Glomerular visceral epithelial cell (primary cell): ENCODE results near the gene PPID.
"Not testable (repeated sequence)": the region's sequence is repeated elsewhere in the genome, so short reads cannot be mapped to it uniquely, and the experiment has no call there.

ENCODE experiments used
- DNase-seq: peaks from one replicate; pipeline ENCODE4 v3.0.0-alpha.2; 2016; ENCODE audit errors: extremely low spot score

The PPID gene

DNA sequence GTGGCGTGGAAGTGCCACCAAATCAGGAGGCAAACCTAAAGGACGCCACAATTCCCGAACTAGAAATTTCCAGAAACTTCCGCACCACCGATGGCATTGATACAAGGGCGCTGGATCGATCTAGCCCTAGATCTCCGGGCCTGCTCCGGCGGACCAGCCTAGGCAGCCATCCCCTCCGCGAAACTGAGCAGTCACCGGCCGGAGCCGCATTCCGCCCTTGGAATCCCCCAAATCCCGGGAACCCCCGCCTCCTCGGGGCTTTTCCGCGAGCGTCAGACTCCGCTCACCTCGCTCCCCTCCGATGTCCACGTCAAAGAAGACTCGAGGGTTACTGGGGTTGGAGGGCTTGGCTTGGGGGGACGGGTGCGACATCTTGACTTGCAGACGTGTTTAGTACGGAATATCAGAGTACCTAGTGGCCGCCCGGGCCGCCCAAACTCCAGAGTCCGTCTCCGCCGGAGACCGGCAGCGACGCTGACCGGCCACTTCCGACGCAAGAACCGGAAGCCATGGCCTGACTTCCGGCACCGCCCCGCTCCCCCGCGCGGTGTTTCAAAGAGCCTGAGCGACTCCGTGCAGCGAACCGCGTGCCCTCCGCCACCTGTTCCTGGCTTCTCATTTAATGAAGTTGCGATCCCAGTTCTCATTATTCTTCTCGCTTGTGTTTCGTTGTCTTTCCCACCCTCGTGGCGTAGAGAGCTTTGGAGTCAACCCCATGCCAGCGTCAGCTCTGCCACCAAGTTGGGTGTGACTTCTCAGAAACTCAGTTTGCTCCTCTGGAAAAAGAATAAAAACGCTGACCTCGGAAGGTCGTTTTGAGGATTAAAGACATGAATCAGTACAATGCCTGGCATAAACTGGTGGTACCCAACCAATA is at the start of gene PPID:
Gene PPID (minus strand): TSS at position 480 of the 877 bp plus-strand sequence. CDS start 108 bp downstream, at position 372.
- peak; percentile 83 for DNase-seq

DNA sequence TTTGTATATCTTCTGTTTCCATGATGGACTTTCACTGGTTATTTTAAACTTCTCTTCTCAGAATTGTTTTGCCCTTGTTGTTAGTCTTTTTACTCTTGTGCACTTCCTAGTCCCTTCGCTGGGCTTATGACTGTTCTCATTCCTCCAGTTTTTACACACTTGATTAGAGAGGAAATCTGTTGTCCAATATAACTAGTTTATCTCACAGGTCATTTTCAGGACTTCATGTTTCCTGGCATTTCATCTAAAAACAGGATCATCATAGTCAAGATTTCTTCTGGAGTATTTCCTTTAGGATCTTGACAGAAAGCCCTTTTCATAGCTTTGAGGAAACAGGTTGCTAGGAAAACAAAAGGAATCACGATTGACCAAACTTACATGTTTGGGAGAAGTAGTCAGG is 48.6 kb upstream of the PPID start:
- no peak for DNase-seq

GRCh38 chr4:158770671-158771070 is 47.5 kb upstream of the PPID start:
- DNase-seq: no peak

GRCh38 chr4:158769175-158769921 is 46.2 kb upstream of the PPID start:
- peak; percentile 23 for DNase-seq

- DNase-seq: peak; percentile 82
Observed at GRCh38 chr4:158768555-158769174, 45.5 kb upstream of the PPID start, which contains the start of gene FNIP2. Gene FNIP2, plus strand, starts transcription at chr4:158769026. Its CDS starts 187 bp downstream, at chr4:158769213.

GRCh38 chr4:158767451-158767850 is 44.3 kb upstream of the PPID start:
- no peak for DNase-seq

DNA sequence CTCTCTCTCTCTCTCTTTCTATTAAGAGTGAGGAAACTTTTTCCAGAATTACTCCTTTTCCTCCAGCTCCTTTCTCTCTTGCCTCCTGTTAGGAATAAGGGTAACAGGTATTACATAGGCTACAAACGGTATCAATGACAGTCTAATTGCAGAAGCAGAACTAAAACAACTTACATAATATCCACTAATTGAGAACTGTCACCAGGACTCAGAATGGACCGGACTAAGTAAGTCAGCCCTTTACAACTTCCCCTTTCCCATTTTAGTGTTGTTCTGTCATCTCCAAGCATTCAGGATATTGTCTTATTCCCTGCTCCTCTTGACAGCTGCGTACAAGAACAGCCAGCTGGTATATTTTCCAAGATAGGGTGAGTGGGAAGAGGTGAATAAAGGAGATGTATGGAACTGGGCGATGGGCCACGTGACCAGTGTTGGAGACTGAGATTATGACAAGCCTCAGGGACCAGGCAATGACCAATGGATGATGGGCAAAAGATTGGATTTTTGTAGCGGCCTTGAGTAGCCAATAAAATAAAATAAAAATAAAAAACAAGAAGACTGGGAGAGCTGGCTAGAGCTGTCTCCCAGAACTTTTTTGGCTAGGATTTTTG is 43.3 kb upstream of the PPID start:
- DNase-seq: no peak

DNA sequence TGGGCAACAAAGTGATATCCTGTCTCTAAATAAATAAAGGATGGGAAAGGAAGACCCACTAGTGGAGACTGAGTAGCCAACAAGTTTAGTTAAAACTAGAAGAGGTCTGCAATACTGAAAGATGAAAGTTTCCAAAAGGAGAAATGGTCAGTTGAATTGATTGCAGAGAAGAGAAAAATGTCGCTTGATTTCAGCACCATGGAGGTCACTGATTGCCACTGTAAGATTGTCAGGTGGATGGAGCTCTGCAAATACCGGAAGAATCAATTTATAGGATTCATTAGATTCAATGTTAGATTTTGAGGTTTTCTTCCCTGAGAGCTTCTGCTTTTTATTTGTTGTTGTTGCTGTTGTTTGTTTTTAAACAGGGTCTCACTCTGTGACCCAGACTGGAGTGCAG is 40.3 kb upstream of the PPID start:
- no peak for DNase-seq

- no peak for DNase-seq
Observed at GRCh38 chr4:158762553-158762952, 39.4 kb upstream of the PPID start.

GRCh38 chr4:158760866-158761265 is 37.7 kb upstream of the PPID start:
- DNase-seq: no peak

DNA sequence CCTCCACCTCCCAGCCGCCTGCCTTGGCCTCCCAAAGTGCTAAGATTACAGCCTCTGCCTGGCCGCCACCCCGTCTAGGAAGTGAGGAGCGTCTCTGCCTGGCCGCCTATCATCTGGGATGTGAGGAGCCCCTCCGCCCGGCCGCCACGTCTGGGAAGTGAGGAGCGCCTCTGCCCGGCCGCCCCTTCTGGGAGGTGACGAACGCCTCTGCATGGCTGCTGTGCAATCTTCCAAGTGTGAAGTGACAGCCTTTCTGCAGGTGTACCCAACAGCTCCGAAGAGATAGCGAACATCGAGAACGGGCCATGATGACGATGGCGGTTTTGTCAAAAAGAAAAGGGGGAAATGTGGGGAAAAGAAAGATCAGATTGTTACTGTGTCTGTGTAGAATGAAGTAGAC is 36.3 kb upstream of the PPID start:
- DNase-seq: not testable (repeated sequence)

- no peak for DNase-seq
Observed at GRCh38 chr4:158758703-158759102, 35.5 kb upstream of the PPID start.

DNA sequence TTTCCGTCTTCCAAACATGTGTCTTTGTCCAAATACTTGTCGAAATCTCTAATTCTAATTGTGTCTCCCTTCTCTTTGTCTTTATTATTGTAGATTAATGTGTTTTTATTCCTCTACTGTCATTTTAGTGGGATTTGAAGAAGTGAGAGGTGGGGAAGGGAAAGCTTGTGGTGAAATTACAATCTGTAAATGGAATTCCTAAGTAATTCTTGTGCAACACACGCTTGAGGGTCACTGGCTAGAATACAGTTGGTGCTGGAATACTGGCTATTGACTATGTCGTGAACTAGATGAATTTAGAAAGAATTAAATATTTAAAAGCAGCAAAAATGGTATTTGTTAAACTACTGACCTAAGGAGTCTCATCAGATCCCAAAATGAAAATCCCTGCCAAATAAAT is 34.9 kb upstream of the PPID start:
- DNase-seq: no peak

DNA sequence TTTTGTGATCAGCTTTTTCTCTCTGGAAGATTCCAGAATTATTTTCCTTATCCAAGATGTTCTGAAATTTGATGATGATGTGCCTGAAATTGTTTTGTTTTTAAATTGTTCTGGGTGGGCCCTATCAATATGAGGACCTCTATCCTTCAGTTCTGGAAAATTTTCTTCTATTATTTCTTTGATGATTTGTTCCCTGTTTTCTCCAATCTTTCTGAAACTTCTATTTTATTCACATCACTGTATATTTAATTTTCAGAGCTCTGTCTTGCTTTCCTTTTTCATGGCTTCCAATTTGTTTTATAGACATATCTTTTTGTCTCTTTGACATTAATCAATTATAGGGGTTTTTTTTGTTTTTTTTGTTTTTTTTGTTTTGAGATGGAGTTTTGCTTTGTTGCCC is 33.4 kb upstream of the PPID start:
- no peak for DNase-seq

DNA sequence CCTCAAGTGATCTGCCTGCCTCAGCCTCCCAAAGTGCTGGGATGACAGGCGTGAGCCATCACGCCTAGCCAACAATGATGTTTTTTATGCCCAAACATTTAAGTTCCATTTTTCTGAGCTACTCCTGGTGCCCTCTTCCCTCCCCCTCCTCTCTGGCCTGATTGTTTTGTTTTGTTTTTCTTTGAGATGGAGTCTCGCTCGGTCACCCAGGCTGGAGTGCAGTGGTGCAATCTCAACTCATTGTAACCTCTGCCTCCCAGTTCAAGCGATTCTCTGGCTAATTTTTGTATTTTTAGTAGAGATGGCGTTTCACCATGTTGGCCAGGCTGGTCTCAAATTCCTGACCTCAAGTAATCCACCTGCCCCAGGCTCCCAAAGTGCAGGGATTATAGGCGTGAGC is 32.6 kb upstream of the PPID start:
- not testable (repeated sequence) for DNase-seq

DNA sequence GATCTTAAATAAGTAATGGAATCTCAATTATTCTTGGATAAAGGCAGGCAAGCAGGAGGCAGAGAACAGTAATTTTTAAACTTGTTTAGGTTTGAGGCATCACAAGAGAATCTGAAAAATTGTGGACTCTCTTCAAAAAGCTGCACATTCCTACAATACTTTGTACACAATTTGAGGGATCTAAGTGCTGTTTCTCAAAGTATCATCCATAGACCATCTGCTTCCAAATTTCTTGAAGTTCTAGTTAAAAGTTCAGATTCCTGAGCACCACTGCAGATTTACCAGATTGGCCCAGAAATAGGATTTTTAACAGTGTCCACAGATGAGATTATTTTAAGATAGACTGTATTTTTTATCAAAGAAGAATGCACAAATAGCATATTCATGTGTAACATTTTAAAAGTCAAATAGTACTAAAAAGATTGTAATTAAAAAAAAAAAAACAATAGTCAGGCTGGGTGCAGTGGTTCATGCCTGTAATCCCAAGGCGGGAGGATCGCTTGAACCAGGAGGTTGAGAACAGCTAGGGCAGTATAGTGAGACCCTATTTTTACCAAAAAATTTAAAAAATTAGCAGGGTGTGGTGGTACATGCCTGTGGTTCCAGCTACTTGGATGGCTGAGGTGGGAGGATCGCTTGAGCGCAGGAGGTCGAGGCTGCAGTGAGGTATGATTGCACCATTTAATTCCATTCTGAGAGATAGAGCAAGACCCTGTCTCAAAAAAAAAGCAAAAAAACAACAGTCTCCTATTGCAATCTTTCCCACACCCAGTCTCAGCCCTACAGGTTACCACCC is 31.4 kb upstream of the PPID start:
- DNase-seq: no peak

- no peak for DNase-seq
Observed at GRCh38 chr4:158750379-158750778, 27.2 kb upstream of the PPID start.

DNA sequence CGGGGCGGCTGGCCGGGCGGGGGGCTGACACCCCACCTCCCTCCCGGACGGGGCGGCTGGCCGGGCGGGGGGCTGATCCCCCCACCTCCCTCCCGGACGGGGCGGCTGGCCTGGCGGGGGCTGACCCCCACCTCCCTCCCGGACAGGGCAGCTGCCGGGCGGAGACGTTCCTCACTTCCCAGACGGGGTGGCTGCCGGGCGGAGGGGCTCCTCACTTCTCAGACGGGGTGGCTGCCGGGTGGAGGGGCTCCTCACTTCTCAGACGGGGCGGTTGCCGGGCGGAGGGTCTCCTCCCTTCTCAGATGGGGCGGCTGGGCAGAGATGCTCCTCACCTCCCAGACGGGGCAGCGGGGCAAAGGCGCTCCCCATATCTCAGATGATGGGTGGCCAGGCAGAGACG is 23.3 kb upstream of the PPID start:
- DNase-seq: not testable (repeated sequence)

GRCh38 chr4:158741326-158742021 is 18.3 kb upstream of the PPID start:
- DNase-seq: no peak

DNA sequence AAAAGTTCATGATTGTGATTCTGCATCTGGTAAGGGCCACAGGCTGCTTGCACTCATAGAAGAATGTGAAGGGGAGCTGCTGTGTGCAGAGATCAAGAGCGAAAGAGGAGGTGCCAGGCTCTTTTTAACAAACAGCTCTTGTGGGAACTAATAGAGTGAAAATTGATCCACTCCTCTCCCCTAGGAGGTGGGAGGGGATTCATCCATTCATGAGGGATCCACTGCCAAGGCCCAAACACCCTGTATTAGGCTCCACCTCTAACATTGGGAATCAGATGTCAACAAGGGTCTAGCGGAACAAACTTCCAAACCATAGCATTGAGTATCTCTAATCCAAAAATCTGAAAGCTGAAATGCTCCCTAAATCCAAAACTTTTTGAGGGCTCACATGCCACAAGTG is 16.4 kb upstream of the PPID start:
- no peak for DNase-seq

GRCh38 chr4:158738866-158739265 is 15.7 kb upstream of the PPID start:
- no peak for DNase-seq
